Fibroblast of villous mesenchyme (primary cell): Measurements from ENCODE around the gene ZNF581. TPM values are rescaled to one million over a fixed set of nuclear protein-coding genes. Genes with fewer than 3 reads are reported as not detected.

Source experiments
- DNase-seq: peaks from one replicate; pipeline ENCODE4 v3.0.0-alpha.2; 2010; ENCODE audit warnings: low read depth
- H3K4me3 ChIP-seq: 2 replicates; pipeline ENCODE4 v1.5.1; 2011; ENCODE audit warnings: low read depth, mild to moderate bottlenecking, low read length
- CTCF ChIP-seq: IDR thresholded peaks from 2 replicates; pipeline ENCODE4 v1.5.1; 2012; ENCODE audit warnings: low read depth, mild to moderate bottlenecking, low read length; ENCODE audit not compliant: insufficient read depth
- total RNA-seq: library from RNA; depleted of rRNA; stranded (reverse); fragments of >200 nt; gene quantifications from 2 replicates; pipeline ENCODE4 v1.2.3, GENCODE V29; 2012

ZNF581 gene
- total RNA-seq, 1 donor: 13.0 TPM

- TF ChIP-seq CTCF: no peak
- no peak overlapping the region for H3K4me3 ChIP-seq
- DNase-seq: no peak
Measured at GRCh38 chr19:55680339-55681130, 37.1 kb downstream of the ZNF581 start.

- no peak for DNase-seq
- no peak for TF ChIP-seq CTCF
- H3K4me3 ChIP-seq: no peak overlapping the region
Measured at GRCh38 chr19:55681131-55682092, 38.0 kb downstream of the ZNF581 start.

- TF ChIP-seq CTCF: no peak
- no peak overlapping the region for H3K4me3 ChIP-seq
- DNase-seq: no peak
Measured at GRCh38 chr19:55683449-55684261, 40.2 kb downstream of the ZNF581 start.

GRCh38 chr19:55684946-55685681 is 41.7 kb downstream of the ZNF581 start:
- H3K4me3 ChIP-seq: no peak overlapping the region
- no peak for TF ChIP-seq CTCF
- no peak for DNase-seq

GRCh38 chr19:55685776-55686175 is 42.3 kb downstream of the ZNF581 start:
- no peak overlapping the region for H3K4me3 ChIP-seq
- DNase-seq: no peak
- TF ChIP-seq CTCF: no peak
